H1 (cell line): ENCODE results near the gene CRKL.
"Not testable (repeated sequence)": the region's sequence is repeated elsewhere in the genome, so short reads cannot be mapped to it uniquely, and the experiment has no call there.

Experiments
- CEBPB ChIP-seq: IDR thresholded peaks from 2 replicates; pipeline ENCODE4 v1.6.1; 2012; ENCODE audit warnings: low read depth, low read length
- CREB1 ChIP-seq: IDR thresholded peaks from 2 replicates; pipeline ENCODE4 v1.6.1; 2012; ENCODE audit warnings: inconsistent platforms
- CTCF ChIP-seq, 3 experiments: IDR thresholded peaks; 1 replicate in 2 of 3; 2 replicates in 1 of 3; pipeline versions ENCODE4 v1.5.1 to v1.6.1; 2011; ENCODE audit warnings: low read length in 3 of 3, mild to moderate bottlenecking in 3 of 3, inconsistent platforms in 2 of 3, low read depth in 1 of 3, moderate library complexity in 1 of 3; ENCODE audit not compliant: insufficient read depth in 1 of 3; ENCODE audit errors: control extremely low read depth in 1 of 3
- EP300 ChIP-seq, 2 experiments: IDR thresholded peaks; 1 replicate in 1 of 2; 2 replicates in 1 of 2; pipeline ENCODE4 v1.6.1; 2011 to 2012; ENCODE audit warnings: low read depth in 2 of 2, low read length in 2 of 2, mild to moderate bottlenecking in 2 of 2, borderline replicate concordance in 1 of 2, inconsistent platforms in 1 of 2, moderate library complexity in 1 of 2
- EZH2 ChIP-seq: fragments of 200-600 bp; sonication (generic); IDR thresholded peaks from 2 replicates; pipeline ENCODE4 v1.7.1; 2012; ENCODE audit warnings: low read depth, mild to moderate bottlenecking, moderate library complexity, low read length, inconsistent platforms; ENCODE audit not compliant: severe bottlenecking
- GTF2F1 ChIP-seq: IDR thresholded peaks from 2 replicates; pipeline ENCODE4 v1.6.1; 2012; ENCODE audit warnings: low read depth, low read length, improper control_type of control experiment, borderline replicate concordance
- MAFK ChIP-seq: IDR thresholded peaks from 2 replicates; pipeline ENCODE4 v1.6.1; 2012; ENCODE audit warnings: low read depth, mild to moderate bottlenecking, improper control_type of control experiment, low read length
- MAX ChIP-seq: IDR thresholded peaks from 2 replicates; pipeline ENCODE4 v1.6.1; 2012; ENCODE audit warnings: inconsistent platforms
- NRF1 ChIP-seq: IDR thresholded peaks from 2 replicates; pipeline ENCODE4 v1.6.1; 2011; ENCODE audit warnings: mild to moderate bottlenecking, low read depth, low read length, improper control_type of control experiment
- POLR2A ChIP-seq, 2 experiments: IDR thresholded peaks; 1 replicate in 1 of 2; 2 replicates in 1 of 2; pipeline ENCODE4 v1.6.1; 2011; ENCODE audit warnings: low read depth in 2 of 2, low read length in 2 of 2, mild to moderate bottlenecking in 2 of 2; ENCODE audit errors: control extremely low read depth in 1 of 2
- RFX5 ChIP-seq: IDR thresholded peaks from 2 replicates; pipeline ENCODE4 v1.6.1; 2011; ENCODE audit warnings: low read depth, low read length, improper control_type of control experiment, borderline replicate concordance
- SP1 ChIP-seq: IDR thresholded peaks from 2 replicates; pipeline ENCODE4 v1.6.1; 2011; ENCODE audit warnings: low read depth, low read length
- TAF1 ChIP-seq: IDR thresholded peaks from 2 replicates; pipeline ENCODE4 v1.6.1; 2011; ENCODE audit warnings: mild to moderate bottlenecking, low read depth, low read length
- ZNF274 ChIP-seq: IDR thresholded peaks from 2 replicates; pipeline ENCODE4 v1.7.0; 2012; ENCODE audit warnings: low read length, borderline replicate concordance; ENCODE audit errors: extremely low read depth

GRCh38 chr22:20897737-20898136 is 19.5 kb upstream of the CRKL start:
- TF ChIP-seq EZH2; POLR2A (IDR thresholded peaks at IDR 0.05; ENCODE audit: control extremely low read depth in 1 of 2, low read depth in 2 of 2, low read length in 2 of 2); CREB1; CTCF (IDR thresholded peaks at IDR 0.05; ENCODE audit: control extremely low read depth in 1 of 3, insufficient read depth in 1 of 3, low read depth in 1 of 3, low read length in 3 of 3); EP300 (IDR thresholded peaks at IDR 0.05; ENCODE audit: borderline replicate concordance in 1 of 2, low read depth in 2 of 2, low read length in 2 of 2); CEBPB; GTF2F1; MAX; TAF1; MAFK; ZNF274; SP1; RFX5; NRF1: not testable (repeated sequence)
